Transverse colon (tissue), 4 donors: ENCODE results near the gene CCDC61. TPM values are rescaled to one million over a fixed set of nuclear protein-coding genes. Genes with fewer than 3 reads are reported as not detected.

Source experiments
- DNase-seq: peaks from one replicate; pipeline ENCODE4 v3.0.0-alpha.2; 2019
- H3K27ac ChIP-seq, 4 donors: fragments of 200-600 bp; sonication (generic); 2 replicates each; pipeline ENCODE4 v1.5.1; 2016 to 2018; ENCODE audit warnings: inconsistent platforms in 4 of 4
- H3K27me3 ChIP-seq: fragments of 200-600 bp; sonication (generic); 2 replicates; pipeline ENCODE4 v1.5.1; 2017; ENCODE audit warnings: inconsistent platforms
- H3K36me3 ChIP-seq, 4 donors: fragments of 200-600 bp; sonication (generic); 2 replicates each; pipeline ENCODE4 v1.5.1; 2017 to 2019; ENCODE audit warnings: inconsistent platforms in 4 of 4
- H3K4me1 ChIP-seq, 4 donors: fragments of 200-600 bp; sonication (generic); 2 replicates each; pipeline ENCODE4 v1.5.1; 2017 to 2020; ENCODE audit warnings: inconsistent platforms in 4 of 4
- H3K4me3 ChIP-seq, 4 donors: fragments of 200-600 bp; sonication (generic); 1 replicate in 1 of 4; 2 replicates in 3 of 4; pipeline versions ENCODE4 v1.5.1 to v1.6.1; 2017 to 2019; ENCODE audit warnings: inconsistent platforms in 4 of 4
- H3K9me3 ChIP-seq, 2 donors: fragments of 200-600 bp; sonication (generic); 2 replicates each; pipeline ENCODE4 v1.5.1; 2017 to 2019; ENCODE audit warnings: inconsistent platforms in 2 of 2
- CTCF ChIP-seq, 5 experiments: fragments of 200-600 bp in 3 of 5; fragments of 450-650 bp in 2 of 5; sonication (generic) in 3 of 5; IDR thresholded peaks; 1 replicate in 2 of 5; 2 replicates in 3 of 5; pipeline ENCODE4 v1.5.1; 2016 to 2017; ENCODE audit warnings: antibody characterized with exemption in 5 of 5, inconsistent platforms in 3 of 5, mild to moderate bottlenecking in 2 of 5, moderate library complexity in 1 of 5
- EP300 ChIP-seq: sonication (generic); formaldehyde crosslinking; IDR thresholded peaks from one replicate; pipeline ENCODE4 v1.6.1; 2017; ENCODE audit warnings: antibody characterized with exemption, low read depth
- POLR2A ChIP-seq: fragments of 450-650 bp; IDR thresholded peaks from one replicate; pipeline ENCODE4 v1.6.1; 2016; ENCODE audit warnings: antibody characterized with exemption, mild to moderate bottlenecking, moderate library complexity
- POLR2AphosphoS5 ChIP-seq, 3 donors: sonication (generic); formaldehyde crosslinking; IDR thresholded peaks; one replicate each; pipeline ENCODE4 v1.6.1; 2016; ENCODE audit warnings: antibody characterized with exemption in 3 of 3
- WGBS, 2 donors: methylation state at CpG; one replicate each; pipeline ENCODE4 v1.1.5; 2018; ENCODE audit warnings: low coverage in 1 of 2; 5-methylcytosine and 5-hydroxymethylcytosine counted together
- in situ Hi-C, 4 donors: fragments of 200-750 bp; cut with MboI; loops; one replicate each; pipeline versions ENCODE4 v1.15.0 to v1.15.1; 2017; ENCODE audit warnings: low sequenced_read_pairs in 3 of 4, low pct_ligation_motif_present in 1 of 4, low pct_unique_long_range_greater_than_20kb in 1 of 4
- intact Hi-C: fragments of 100-400 bp; cut with DNase I; formaldehyde crosslinking; loops from one replicate; pipeline ENCODE4 v1.15.1; 2023; ENCODE audit warnings: low total_unique reads
- total RNA-seq, 4 donors: library from RNA; depleted of rRNA; stranded (reverse); fragments of >200 nt; gene quantifications; one replicate each; pipeline ENCODE4 v1.1.0, GENCODE V29; 2016

CCDC61 gene
- total RNA-seq, 4 donors from 2014 or later = 7.8 to 18.7 (median 10.6) TPM

- Histone ChIP-seq H3K36me3 (no peaks in the 10 kb centered on the region), H3K27me3 (peaks cover 65% of the 10 kb centered on the region), H3K4me1 (no peaks in the 10 kb centered on the region), H3K9me3 (no peaks in the 10 kb centered on the region), H3K27ac (no peak overlapping the region), H3K4me3 (no peak overlapping the region)
- intact Hi-C loops = no loop called here
- 61 to 91% methylated on average over 3 to 7 of the region's 7 CpGs for WGBS, 2 donors
- in situ Hi-C loops = no loop called here
- TF ChIP-seq POLR2AphosphoS5 (IDR thresholded peaks at IDR 0.05) = no peak
- TF ChIP-seq POLR2A = no peak
- TF ChIP-seq EP300 = no peak
- TF ChIP-seq CTCF (IDR thresholded peaks at IDR 0.05) = no peak
- DNase-seq = no peak
Observed at GRCh38 chr19:45967246-45967645, 28.0 kb upstream of the CCDC61 start.

- Histone ChIP-seq H3K36me3 (no peaks in the 10 kb centered on the region), H3K27me3 (peaks cover 76% of the 10 kb centered on the region), H3K27ac (no peak overlapping the region), H3K4me3 (no peak overlapping the region), H3K4me1 (peaks cover 0 to 6% (median 2%) of the 10 kb centered on the region in 4 donors), H3K9me3 (no peaks in the 10 kb centered on the region)
- TF ChIP-seq POLR2AphosphoS5 (IDR thresholded peaks at IDR 0.05) (no peak), POLR2A (no peak), CTCF (IDR thresholded peaks at IDR 0.05) (no peak), EP300 (no peak)
- WGBS, 2 donors = 65% methylated on average over 9 of the region's 9 CpGs; no CpG with 5 or more reads in 1 of the 2 donors
- intact Hi-C loops = no loop called here
- in situ Hi-C loops = no loop called here
- no peak for DNase-seq
Observed at GRCh38 chr19:45968626-45969025, 26.6 kb upstream of the CCDC61 start.

GRCh38 chr19:45969676-45970075 is 25.6 kb upstream of the CCDC61 start:
- H3K4me3 ChIP-seq = no peak overlapping the region
- no peak overlapping the region for H3K27ac ChIP-seq
- H3K4me1 ChIP-seq = peaks cover 0 to 6% (median 2%) of the 10 kb centered on the region in 4 donors
- TF ChIP-seq POLR2AphosphoS5 (IDR thresholded peaks at IDR 0.05) (no peak), EP300 (no peak), POLR2A (no peak), CTCF (IDR thresholded peaks at IDR 0.05) (no peak)
- 59% methylated on average over 3 to 5 of the region's 5 CpGs for WGBS, 2 donors
- H3K27me3 ChIP-seq = peaks cover 86% of the 10 kb centered on the region
- H3K9me3 ChIP-seq = no peaks in the 10 kb centered on the region
- intact Hi-C loops = no loop called here
- in situ Hi-C loops = no loop called here
- no peaks in the 10 kb centered on the region for H3K36me3 ChIP-seq
- no peak for DNase-seq

GRCh38 chr19:45971260-45971902 is 23.9 kb upstream of the CCDC61 start:
- Histone ChIP-seq H3K27ac (peak overlapping the region in 2 of 4 donors; percentile 4 to 34), H3K27me3 (peaks cover 79% of the 10 kb centered on the region), H3K36me3 (no peaks in the 10 kb centered on the region), H3K4me1 (peaks cover 0 to 6% (median 2%) of the 10 kb centered on the region in 4 donors), H3K9me3 (no peaks in the 10 kb centered on the region), H3K4me3 (no peak overlapping the region)
- TF ChIP-seq CTCF (IDR thresholded peaks at IDR 0.05) (no peak), EP300 (no peak), POLR2AphosphoS5 (IDR thresholded peaks at IDR 0.05) (no peak)
- in situ Hi-C loops (no loop called here), intact Hi-C loops (no loop called here)
- DNase-seq = no peak
- 14 to 40% methylated on average over 1 to 11 of the region's 11 CpGs for WGBS, 2 donors
